Measurements from ENCODE around the gene MCOLN1.

DNA sequence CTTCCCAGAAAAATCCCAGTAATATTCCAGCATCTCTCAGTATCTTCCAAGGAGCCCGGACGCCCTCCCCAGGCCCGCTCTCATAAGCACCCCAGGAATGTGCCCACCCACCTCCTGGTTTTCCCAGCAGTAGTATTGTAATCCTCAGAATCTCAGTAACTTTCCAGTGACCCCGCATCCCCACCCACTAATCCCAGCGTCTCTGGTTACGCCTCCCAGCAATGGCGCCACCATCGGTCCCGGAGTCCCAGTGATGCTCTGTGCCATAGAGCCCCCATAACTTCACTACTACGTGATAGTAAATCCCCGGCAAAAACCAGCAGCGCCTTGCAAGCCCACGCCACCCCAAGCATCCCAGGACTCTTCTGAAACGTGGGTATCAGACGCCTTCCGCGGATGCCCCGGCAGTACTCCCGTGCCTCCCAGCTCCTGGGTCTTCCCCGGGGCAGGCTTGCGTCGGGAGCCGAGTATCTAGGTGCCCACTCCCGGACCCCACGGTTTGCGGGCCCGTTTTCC is 12.2 kb downstream of the MCOLN1 start:
- TF ChIP-seq, protein P1, sequence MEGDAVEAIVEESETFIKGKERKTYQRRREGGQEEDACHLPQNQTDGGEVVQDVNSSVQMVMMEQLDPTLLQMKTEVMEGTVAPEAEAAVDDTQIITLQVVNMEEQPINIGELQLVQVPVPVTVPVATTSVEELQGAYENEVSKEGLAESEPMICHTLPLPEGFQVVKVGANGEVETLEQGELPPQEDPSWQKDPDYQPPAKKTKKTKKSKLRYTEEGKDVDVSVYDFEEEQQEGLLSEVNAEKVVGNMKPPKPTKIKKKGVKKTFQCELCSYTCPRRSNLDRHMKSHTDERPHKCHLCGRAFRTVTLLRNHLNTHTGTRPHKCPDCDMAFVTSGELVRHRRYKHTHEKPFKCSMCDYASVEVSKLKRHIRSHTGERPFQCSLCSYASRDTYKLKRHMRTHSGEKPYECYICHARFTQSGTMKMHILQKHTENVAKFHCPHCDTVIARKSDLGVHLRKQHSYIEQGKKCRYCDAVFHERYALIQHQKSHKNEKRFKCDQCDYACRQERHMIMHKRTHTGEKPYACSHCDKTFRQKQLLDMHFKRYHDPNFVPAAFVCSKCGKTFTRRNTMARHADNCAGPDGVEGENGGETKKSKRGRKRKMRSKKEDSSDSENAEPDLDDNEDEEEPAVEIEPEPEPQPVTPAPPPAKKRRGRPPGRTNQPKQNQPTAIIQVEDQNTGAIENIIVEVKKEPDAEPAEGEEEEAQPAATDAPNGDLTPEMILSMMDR (IDR thresholded peaks at IDR 0.05), result no peak
- TF ChIP-seq POLR2A (IDR thresholded peaks at IDR 0.05), result no peak
